KMS-11 (cell line): ENCODE measurements around the gene BCAS2.

ENCODE experiments used
- H2AFZ ChIP-seq: fragments of 200-600 bp; sonication (generic); 2 replicates; pipeline ENCODE4 v1.6.1; 2016; ENCODE audit warnings: antibody characterized with exemption, mixed run types, low read depth
- H3K27ac ChIP-seq: fragments of 200-600 bp; sonication (generic); 2 replicates; pipeline ENCODE4 v1.6.1; 2016; ENCODE audit warnings: mild to moderate bottlenecking, mixed run types
- H3K27me3 ChIP-seq: fragments of 200-600 bp; sonication (generic); 2 replicates; pipeline ENCODE4 v1.6.1; 2017; ENCODE audit warnings: mild to moderate bottlenecking, low read depth, mixed run types, moderate library complexity; ENCODE audit not compliant: insufficient read depth
- H3K36me3 ChIP-seq: fragments of 200-600 bp; sonication (generic); 2 replicates; pipeline ENCODE4 v1.6.1; 2017; ENCODE audit warnings: mild to moderate bottlenecking, mixed run types; ENCODE audit not compliant: insufficient read depth
- H3K4me1 ChIP-seq: fragments of 200-600 bp; sonication (generic); 2 replicates; pipeline ENCODE4 v1.6.1; 2016; ENCODE audit warnings: mild to moderate bottlenecking, low read depth, mixed run types; ENCODE audit not compliant: poor library complexity, severe bottlenecking
- H3K4me2 ChIP-seq: fragments of 200-600 bp; sonication (generic); 2 replicates; pipeline ENCODE4 v1.7.0; 2016; ENCODE audit warnings: mild to moderate bottlenecking, mixed run types
- H3K4me3 ChIP-seq: fragments of 200-600 bp; sonication (generic); IDR thresholded peaks from 2 replicates; pipeline ENCODE4 v1.6.1; 2017; ENCODE audit warnings: low read depth, low read length, mixed read lengths; ENCODE audit not compliant: insufficient read depth
- H3K79me2 ChIP-seq: fragments of 200-600 bp; sonication (generic); 2 replicates; pipeline ENCODE4 v1.6.1; 2016; ENCODE audit warnings: low read depth, mixed run types; ENCODE audit not compliant: insufficient read depth
- H3K9ac ChIP-seq: fragments of 200-600 bp; sonication (generic); 2 replicates; pipeline ENCODE4 v1.6.1; 2016; ENCODE audit warnings: mild to moderate bottlenecking, mixed run types
- H4K20me1 ChIP-seq: fragments of 200-600 bp; sonication (generic); 2 replicates; pipeline ENCODE4 v1.6.1; 2016; ENCODE audit warnings: mild to moderate bottlenecking, mixed run types; ENCODE audit not compliant: insufficient read depth
- TF ChIP-seq, protein P1 (sequence below): fragments of 200-600 bp; sonication (generic); conservative IDR thresholded peaks from 2 replicates; pipeline ENCODE4 v1.6.1; 2017; ENCODE audit warnings: low read depth, mild to moderate bottlenecking, antibody characterized with exemption, low read length, moderate library complexity, mixed read lengths

BCAS2 gene

DNA sequence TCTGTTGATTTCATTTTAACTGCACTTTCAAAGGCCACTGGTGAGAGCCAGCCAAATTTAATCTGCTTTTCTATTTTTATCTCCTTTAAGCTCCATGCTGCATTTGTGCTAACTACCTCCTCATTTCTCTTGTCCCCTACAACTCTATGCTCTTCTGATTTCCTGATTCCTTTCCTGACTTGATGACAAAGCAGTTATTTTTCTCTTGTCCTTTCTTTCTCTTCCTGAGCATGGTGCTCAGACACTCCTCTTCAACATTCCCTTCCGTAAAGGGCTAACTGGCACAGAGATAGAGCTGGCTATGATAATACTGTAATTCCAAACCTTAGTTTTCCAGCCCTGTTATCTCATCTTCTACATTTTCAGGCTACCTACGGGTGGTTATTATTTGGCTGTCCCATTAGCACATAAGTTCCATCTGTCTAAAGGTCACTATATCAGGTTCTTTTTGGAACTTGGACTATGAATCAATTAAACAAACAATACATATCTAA, 6.8 kb upstream of the BCAS2 start:
- no peak overlapping the region for H3K9ac ChIP-seq
- H3K79me2 ChIP-seq: no peaks in the 10 kb centered on the region
- H3K27ac ChIP-seq: no peak overlapping the region
- no peaks in the 10 kb centered on the region for H4K20me1 ChIP-seq
- TF ChIP-seq, protein P1, sequence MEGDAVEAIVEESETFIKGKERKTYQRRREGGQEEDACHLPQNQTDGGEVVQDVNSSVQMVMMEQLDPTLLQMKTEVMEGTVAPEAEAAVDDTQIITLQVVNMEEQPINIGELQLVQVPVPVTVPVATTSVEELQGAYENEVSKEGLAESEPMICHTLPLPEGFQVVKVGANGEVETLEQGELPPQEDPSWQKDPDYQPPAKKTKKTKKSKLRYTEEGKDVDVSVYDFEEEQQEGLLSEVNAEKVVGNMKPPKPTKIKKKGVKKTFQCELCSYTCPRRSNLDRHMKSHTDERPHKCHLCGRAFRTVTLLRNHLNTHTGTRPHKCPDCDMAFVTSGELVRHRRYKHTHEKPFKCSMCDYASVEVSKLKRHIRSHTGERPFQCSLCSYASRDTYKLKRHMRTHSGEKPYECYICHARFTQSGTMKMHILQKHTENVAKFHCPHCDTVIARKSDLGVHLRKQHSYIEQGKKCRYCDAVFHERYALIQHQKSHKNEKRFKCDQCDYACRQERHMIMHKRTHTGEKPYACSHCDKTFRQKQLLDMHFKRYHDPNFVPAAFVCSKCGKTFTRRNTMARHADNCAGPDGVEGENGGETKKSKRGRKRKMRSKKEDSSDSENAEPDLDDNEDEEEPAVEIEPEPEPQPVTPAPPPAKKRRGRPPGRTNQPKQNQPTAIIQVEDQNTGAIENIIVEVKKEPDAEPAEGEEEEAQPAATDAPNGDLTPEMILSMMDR: no peak
- peaks cover 9% of the 10 kb centered on the region for H3K4me1 ChIP-seq
- H3K27me3 ChIP-seq: no peaks in the 10 kb centered on the region
- no peaks in the 10 kb centered on the region for H3K36me3 ChIP-seq
- no peak overlapping the region for H3K4me2 ChIP-seq
- H2AFZ ChIP-seq: no peak overlapping the region
- H3K4me3 ChIP-seq: no peak overlapping the region

GRCh38 chr1:114587203-114587991, 6.0 kb upstream of the BCAS2 start:
- Histone ChIP-seq H4K20me1 (no peaks in the 10 kb centered on the region), H3K4me3 (no peak overlapping the region), H3K4me1 (peaks cover 9% of the 10 kb centered on the region), H3K9ac (no peak overlapping the region), H3K27me3 (no peaks in the 10 kb centered on the region), H2AFZ (no peak overlapping the region), H3K79me2 (no peaks in the 10 kb centered on the region), H3K4me2 (no peak overlapping the region), H3K27ac (no peak overlapping the region), H3K36me3 (no peaks in the 10 kb centered on the region)
- TF ChIP-seq, protein P1: no peak

GRCh38 chr1:114586513-114587047, 5.2 kb upstream of the BCAS2 start:
- H4K20me1 ChIP-seq: no peaks in the 10 kb centered on the region
- H3K27ac ChIP-seq: no peak overlapping the region
- no peak overlapping the region for H3K4me3 ChIP-seq
- H3K4me1 ChIP-seq: peaks cover 14% of the 10 kb centered on the region
- H3K9ac ChIP-seq: no peak overlapping the region
- H3K79me2 ChIP-seq: no peaks in the 10 kb centered on the region
- no peak overlapping the region for H2AFZ ChIP-seq
- H3K36me3 ChIP-seq: no peaks in the 10 kb centered on the region
- TF ChIP-seq, protein P1: no peak
- no peak overlapping the region for H3K4me2 ChIP-seq
- H3K27me3 ChIP-seq: no peaks in the 10 kb centered on the region

DNA sequence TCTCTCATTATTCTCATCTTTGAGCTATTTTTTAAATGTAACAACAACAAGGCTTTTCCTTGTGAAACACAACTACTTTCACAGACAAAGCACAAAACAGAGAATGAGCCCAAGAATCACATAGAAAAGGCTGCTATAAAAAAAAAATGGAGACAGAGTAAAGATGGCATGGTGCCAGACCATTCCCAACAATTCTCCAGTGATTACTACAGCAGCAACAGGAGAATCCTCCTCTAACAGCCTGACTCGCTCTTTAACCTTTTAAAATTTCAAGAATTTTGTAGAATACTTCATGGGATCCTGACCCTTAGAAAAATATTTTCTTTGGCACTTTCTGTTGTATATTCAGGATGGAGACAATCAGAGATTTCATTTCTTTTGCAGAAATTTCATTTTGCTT, 3.8 kb upstream of the BCAS2 start:
- Histone ChIP-seq H3K27ac (no peak overlapping the region), H3K4me2 (no peak overlapping the region), H3K27me3 (no peaks in the 10 kb centered on the region)

More for the DNA sequence above, 3.8 kb upstream of the BCAS2 start:
- H3K9ac ChIP-seq: no peak overlapping the region
- H3K36me3 ChIP-seq: no peaks in the 10 kb centered on the region
- peaks cover 9% of the 10 kb centered on the region; the same call in 1 of the 2 replicates for H3K79me2 ChIP-seq
- no peaks in the 10 kb centered on the region for H4K20me1 ChIP-seq
- no peak overlapping the region for H2AFZ ChIP-seq
- TF ChIP-seq, protein P1: no peak
- peaks cover 20% of the 10 kb centered on the region for H3K4me1 ChIP-seq
- no peak overlapping the region for H3K4me3 ChIP-seq
